Medulla oblongata (tissue), 1 donor: ENCODE results near the gene FLOT1.
A peak's percentile ranks its signal among the peaks of the same experiment; 100 is the strongest.
"Not testable (repeated sequence)": the region's sequence is repeated elsewhere in the genome, so short reads cannot be mapped to it uniquely, and the experiment has no call there.

Experiments used
- DNase-seq: peaks from one replicate; pipeline ENCODE4 v3.0.0-alpha.2; 2015; ENCODE audit errors: extremely low spot score

Gene FLOT1

GRCh38 chr6:30767158-30767943, 24.9 kb upstream of the FLOT1 start:
- DNase-seq = no peak

- DNase-seq = no peak
These were observed 24.1 kb upstream of the FLOT1 start for GRCh38 chr6:30766461-30767157.

GRCh38 chr6:30765495-30765894, 23.0 kb upstream of the FLOT1 start:
- DNase-seq = not testable (repeated sequence)

- DNase-seq = not testable (repeated sequence)
These were observed 22.1 kb upstream of the FLOT1 start for GRCh38 chr6:30764490-30765043.

GRCh38 chr6:30763618-30764489, 21.4 kb upstream of the FLOT1 start:
- DNase-seq = no peak

GRCh38 chr6:30763155-30763617, 20.7 kb upstream of the FLOT1 start:
- no peak for DNase-seq

- DNase-seq = no peak
These were observed 19.4 kb upstream of the FLOT1 start for GRCh38 chr6:30761791-30762429.

GRCh38 chr6:30760549-30760948, 18.1 kb upstream of the FLOT1 start:
- DNase-seq = no peak

GRCh38 chr6:30759575-30760239, 17.2 kb upstream of the FLOT1 start:
- no peak for DNase-seq

GRCh38 chr6:30757261-30757904, 14.9 kb upstream of the FLOT1 start:
- no peak for DNase-seq

GRCh38 chr6:30756405-30757003, 14.0 kb upstream of the FLOT1 start:
- not testable (repeated sequence) for DNase-seq

- DNase-seq = no peak
These were observed 12.1 kb upstream of the FLOT1 start for GRCh38 chr6:30754631-30755030.

- peak; percentile 78 for DNase-seq
These were observed 9.9 kb upstream of the FLOT1 start for GRCh38 chr6:30752157-30752927.

- DNase-seq = no peak
These were observed 7.8 kb upstream of the FLOT1 start for GRCh38 chr6:30750379-30750668.

- no peak for DNase-seq
These were observed 7.3 kb upstream of the FLOT1 start for GRCh38 chr6:30749554-30750378.

- DNase-seq = no peak
These were observed 6.5 kb upstream of the FLOT1 start for GRCh38 chr6:30748851-30749540.

GRCh38 chr6:30747902-30748769, 5.6 kb upstream of the FLOT1 start:
- DNase-seq = no peak
